Right ventricle myocardium inferior (tissue), 1 donor: Measurements from ENCODE around the gene HAND2. TPM values are rescaled to one million over a fixed set of nuclear protein-coding genes. Genes with fewer than 3 reads are reported as not detected.

Source experiments
- total RNA-seq: library from RNA; stranded (reverse); fragmentation: NEBNext Ultra II Directional; extraction: Animal tissue kit (Norgen Biotek cat#: 25700); gene quantifications from one replicate; pipeline ENCODE4 v1.2.1, GENCODE V29; 2021
- donor health status: DM: no; HTN: yes; CAD: no; lungs with severe emphysema.

HAND2 gene
- total RNA-seq, 1 donor from 2014 or later = 151 TPM

Other genes starting within 250 kb of the HAND2 start
- 42.1 TPM for gene HMGB2, start 195.9 kb downstream of the HAND2 start, total RNA-seq
- 14.6 TPM for gene SAP30, start 159.3 kb downstream of the HAND2 start, total RNA-seq
- gene SCRG1, start 131.1 kb downstream of the HAND2 start, total RNA-seq = 0.76 TPM